ENCODE data around the gene ARVCF.
A peak's percentile ranks its signal among the peaks of the same experiment; 100 is the strongest.

ARVCF gene

GRCh38 chr22:19988331-19988808 lies 28.3 kb downstream of the ARVCF start:
- Histone ChIP-seq H3K36me3 (ENCODE audit: control insufficient read depth, insufficient read depth, low read length) (no peaks in the 10 kb centered on the region), H3K4me1 (peaks cover 5% of the 10 kb centered on the region), H3K27ac (no peak overlapping the region), H3K4me3 (ENCODE audit: low read depth, low read length) (no peak overlapping the region), H3K9ac (no peak overlapping the region), H3K27me3 (ENCODE audit: control insufficient read depth, insufficient read depth, low read length) (no peaks in the 10 kb centered on the region), H3K9me3 (ENCODE audit: control insufficient read depth, low read length) (no peaks in the 10 kb centered on the region), H3K4me2 (ENCODE audit: low read length) (no peak overlapping the region), H2AFZ (no peak overlapping the region), H3K79me2 (peaks cover 2% of the 10 kb centered on the region)
- TF ChIP-seq CTCF (IDR thresholded peaks at IDR 0.05), result no peak

- peaks cover 2% of the 10 kb centered on the region for H3K79me2 ChIP-seq
- H3K9me3 ChIP-seq (ENCODE audit: control insufficient read depth, low read length), result no peaks in the 10 kb centered on the region
- H3K4me3 ChIP-seq (ENCODE audit: low read depth, low read length), result no peak overlapping the region
- H3K27me3 ChIP-seq (ENCODE audit: control insufficient read depth, insufficient read depth, low read length), result no peaks in the 10 kb centered on the region
- no peak for TF ChIP-seq CTCF (IDR thresholded peaks at IDR 0.05)
- no peaks in the 10 kb centered on the region for H3K36me3 ChIP-seq (ENCODE audit: control insufficient read depth, insufficient read depth, low read length)
- no peak overlapping the region for H3K27ac ChIP-seq
- no peak overlapping the region for H3K4me2 ChIP-seq (ENCODE audit: low read length)
- H2AFZ ChIP-seq, result no peak overlapping the region
- H3K9ac ChIP-seq, result no peak overlapping the region
- H3K4me1 ChIP-seq, result peaks cover 5% of the 10 kb centered on the region
Observed at GRCh38 chr22:19987394-19988306, 29.0 kb downstream of the ARVCF start.

GRCh38 chr22:19986410-19987341 lies 29.9 kb downstream of the ARVCF start:
- peak overlapping the region; percentile 74 for H3K4me3 ChIP-seq (ENCODE audit: low read depth, low read length)
- peaks cover 2% of the 10 kb centered on the region for H3K79me2 ChIP-seq
- no peak for TF ChIP-seq CTCF (IDR thresholded peaks at IDR 0.05)
- no peaks in the 10 kb centered on the region for H3K36me3 ChIP-seq (ENCODE audit: control insufficient read depth, insufficient read depth, low read length)
- H2AFZ ChIP-seq, result peak overlapping the region; percentile 73
- H3K27me3 ChIP-seq (ENCODE audit: control insufficient read depth, insufficient read depth, low read length), result no peaks in the 10 kb centered on the region
- no peak overlapping the region for H3K9ac ChIP-seq
- H3K27ac ChIP-seq, result peak overlapping the region; percentile 24
- peaks cover 5% of the 10 kb centered on the region for H3K4me1 ChIP-seq
- peak overlapping the region; percentile 84 for H3K4me2 ChIP-seq (ENCODE audit: low read length)
- H3K9me3 ChIP-seq (ENCODE audit: control insufficient read depth, low read length), result no peaks in the 10 kb centered on the region

GRCh38 chr22:19986011-19986409 lies 30.6 kb downstream of the ARVCF start:
- no peak for TF ChIP-seq CTCF (IDR thresholded peaks at IDR 0.05)
- peak overlapping the region; percentile 74 for H3K4me3 ChIP-seq (ENCODE audit: low read depth, low read length)
- peaks cover 2% of the 10 kb centered on the region for H3K79me2 ChIP-seq
- H3K27ac ChIP-seq, result no peak overlapping the region
- no peak overlapping the region for H3K9ac ChIP-seq
- H3K36me3 ChIP-seq (ENCODE audit: control insufficient read depth, insufficient read depth, low read length), result no peaks in the 10 kb centered on the region
- peaks cover 5% of the 10 kb centered on the region for H3K4me1 ChIP-seq
- H3K9me3 ChIP-seq (ENCODE audit: control insufficient read depth, low read length), result no peaks in the 10 kb centered on the region
- H2AFZ ChIP-seq, result peak overlapping the region; percentile 73
- H3K4me2 ChIP-seq (ENCODE audit: low read length), result peak overlapping the region; percentile 84
- H3K27me3 ChIP-seq (ENCODE audit: control insufficient read depth, insufficient read depth, low read length), result no peaks in the 10 kb centered on the region
